22Rv1 (cell line): ENCODE results near the gene JPH3.
A peak's percentile ranks its signal among the peaks of the same experiment; 100 is the strongest.

Source experiments
- H3K27ac ChIP-seq: fragments of 450-650 bp; 2 replicates; pipeline ENCODE4 v1.5.1; 2017
- ZFX ChIP-seq: fragments of 450-650 bp; IDR thresholded peaks from 2 replicates; pipeline ENCODE4 v1.6.1; 2017; ENCODE audit warnings: antibody characterized with exemption, borderline replicate concordance
- TF ChIP-seq, protein P1 (sequence below): fragments of 450-650 bp; IDR thresholded peaks from 2 replicates; pipeline ENCODE4 v1.5.1; 2017; ENCODE audit warnings: mild to moderate bottlenecking

The JPH3 gene

DNA sequence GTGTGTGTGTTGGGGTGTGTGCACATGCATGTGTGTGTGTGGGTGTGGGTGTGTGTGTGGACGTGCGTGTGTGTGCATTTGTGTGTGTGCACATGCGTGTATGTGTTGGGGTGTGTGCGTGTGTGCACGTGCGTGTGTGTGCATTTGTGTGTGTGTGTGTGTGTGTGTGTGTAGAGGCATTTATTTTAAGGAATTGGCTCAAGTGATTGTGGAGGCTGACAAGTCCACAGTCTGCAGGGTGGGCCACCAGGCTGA is 37.9 kb upstream of the JPH3 start:
- TF ChIP-seq ZFX: no peak
- TF ChIP-seq, protein P1, sequence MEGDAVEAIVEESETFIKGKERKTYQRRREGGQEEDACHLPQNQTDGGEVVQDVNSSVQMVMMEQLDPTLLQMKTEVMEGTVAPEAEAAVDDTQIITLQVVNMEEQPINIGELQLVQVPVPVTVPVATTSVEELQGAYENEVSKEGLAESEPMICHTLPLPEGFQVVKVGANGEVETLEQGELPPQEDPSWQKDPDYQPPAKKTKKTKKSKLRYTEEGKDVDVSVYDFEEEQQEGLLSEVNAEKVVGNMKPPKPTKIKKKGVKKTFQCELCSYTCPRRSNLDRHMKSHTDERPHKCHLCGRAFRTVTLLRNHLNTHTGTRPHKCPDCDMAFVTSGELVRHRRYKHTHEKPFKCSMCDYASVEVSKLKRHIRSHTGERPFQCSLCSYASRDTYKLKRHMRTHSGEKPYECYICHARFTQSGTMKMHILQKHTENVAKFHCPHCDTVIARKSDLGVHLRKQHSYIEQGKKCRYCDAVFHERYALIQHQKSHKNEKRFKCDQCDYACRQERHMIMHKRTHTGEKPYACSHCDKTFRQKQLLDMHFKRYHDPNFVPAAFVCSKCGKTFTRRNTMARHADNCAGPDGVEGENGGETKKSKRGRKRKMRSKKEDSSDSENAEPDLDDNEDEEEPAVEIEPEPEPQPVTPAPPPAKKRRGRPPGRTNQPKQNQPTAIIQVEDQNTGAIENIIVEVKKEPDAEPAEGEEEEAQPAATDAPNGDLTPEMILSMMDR: no peak
- no peak overlapping the region for H3K27ac ChIP-seq

DNA sequence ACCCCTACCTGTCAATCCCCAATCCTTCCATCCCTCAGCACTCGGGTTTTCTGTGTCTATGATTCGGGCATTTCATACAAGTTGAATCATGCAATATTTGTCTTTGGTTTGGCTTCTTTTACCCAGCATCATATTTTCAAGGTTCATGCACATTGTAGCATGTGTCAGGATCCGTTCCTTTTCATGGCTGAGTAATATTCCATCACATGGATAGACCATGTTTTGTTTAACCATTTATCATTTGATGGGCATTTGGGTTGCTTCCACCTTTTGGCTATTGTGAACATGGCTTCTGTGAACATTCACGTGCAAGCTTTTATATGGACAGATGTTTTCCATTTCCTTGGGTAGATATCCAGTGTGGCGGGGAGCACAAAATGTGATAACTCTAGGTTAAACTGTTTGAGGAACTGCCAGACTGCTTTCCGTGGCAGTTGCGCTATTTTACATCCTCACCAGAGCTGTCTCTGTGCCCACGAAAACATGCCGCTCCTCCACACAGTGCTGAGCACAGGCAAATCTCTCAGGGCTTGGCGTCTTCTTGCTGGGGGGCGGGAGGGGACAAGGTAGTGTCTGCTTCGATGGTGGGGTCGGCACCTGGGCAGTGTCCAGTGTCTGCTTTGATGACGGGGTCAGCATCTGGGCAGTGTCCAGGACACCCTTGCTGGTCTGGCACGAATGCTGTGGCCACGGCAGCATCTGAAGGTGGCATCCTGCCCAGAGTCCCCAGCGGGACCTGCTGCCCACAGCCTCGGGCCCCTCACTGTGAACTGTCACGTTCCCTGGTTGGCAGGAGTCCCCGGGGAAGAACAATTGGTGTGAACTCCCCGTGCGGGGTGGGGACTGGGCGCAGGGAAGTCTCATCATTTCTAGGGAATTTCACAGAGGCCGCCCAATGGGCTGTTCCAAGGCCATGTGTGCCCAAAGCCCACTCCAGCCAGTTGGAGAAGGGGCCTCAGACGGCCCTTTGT is 32.4 kb upstream of the JPH3 start:
- TF ChIP-seq, protein P1: no peak
- TF ChIP-seq ZFX: no peak
- no peak overlapping the region for H3K27ac ChIP-seq

DNA sequence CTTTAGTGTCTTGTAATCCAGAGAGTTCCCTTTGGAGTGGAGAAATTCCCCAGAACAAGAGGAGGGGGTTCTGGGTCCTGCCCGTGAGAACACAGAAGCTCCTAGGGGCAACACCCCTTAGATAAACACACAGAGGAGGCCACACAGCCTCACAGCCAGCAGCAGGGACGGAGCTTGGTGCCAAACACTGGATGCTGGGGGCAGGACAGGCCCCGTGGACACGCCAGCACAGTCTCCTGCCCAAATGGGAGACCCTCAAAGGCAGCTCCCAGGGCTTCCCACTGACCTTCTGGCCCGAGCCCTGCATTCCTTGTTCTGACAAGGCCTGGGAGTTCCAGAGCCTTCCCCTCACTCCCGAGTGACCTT is 31.8 kb upstream of the JPH3 start:
- no peak for TF ChIP-seq ZFX
- TF ChIP-seq, protein P1: no peak
- no peak overlapping the region for H3K27ac ChIP-seq

DNA sequence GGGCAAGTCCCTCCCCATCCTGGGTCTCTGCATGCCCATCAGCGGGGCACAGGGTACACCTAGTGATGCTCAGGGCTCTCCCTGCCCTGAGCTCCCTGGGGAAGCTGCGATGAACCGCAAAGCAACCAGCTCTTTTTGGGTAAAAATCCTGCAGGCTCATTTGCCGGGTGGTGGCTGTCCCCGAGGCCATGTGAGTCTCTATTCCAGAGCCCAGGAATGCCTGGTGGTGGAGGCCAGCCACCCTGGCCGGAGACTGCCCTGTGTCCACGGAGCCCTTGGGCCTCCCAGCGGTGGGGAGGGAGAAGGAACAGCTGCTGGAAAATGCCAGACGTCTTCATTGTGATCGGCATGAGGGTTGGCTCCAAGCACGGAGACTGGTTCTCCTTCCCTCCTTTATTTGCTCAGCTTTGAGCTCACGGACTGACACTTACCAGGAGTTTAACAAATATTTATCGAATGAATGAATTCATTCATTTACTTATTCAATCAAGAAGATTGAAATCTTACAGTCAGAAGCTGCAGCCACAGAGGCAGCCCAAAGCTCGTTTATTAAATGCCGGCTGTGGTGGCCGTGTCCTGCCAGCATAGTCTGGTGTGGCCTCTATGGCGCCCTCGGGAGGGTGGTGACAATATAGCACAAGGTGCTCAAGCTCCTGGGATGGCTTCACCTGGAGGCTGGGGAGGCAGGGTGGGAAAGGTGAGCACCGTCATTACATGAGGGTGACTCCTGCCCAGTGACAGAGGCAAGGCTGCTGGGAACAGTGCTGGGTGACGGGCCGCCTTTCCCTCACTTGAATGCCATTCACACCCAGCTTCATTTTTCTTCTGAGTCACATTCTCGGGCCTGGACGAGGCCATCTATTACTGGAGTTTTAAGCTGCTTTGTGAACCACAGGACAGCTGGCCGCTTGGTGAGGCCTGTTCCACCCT is 31.1 kb upstream of the JPH3 start:
- TF ChIP-seq, protein P1: peak; percentile 83
- TF ChIP-seq ZFX: no peak
- H3K27ac ChIP-seq: no peak overlapping the region

DNA sequence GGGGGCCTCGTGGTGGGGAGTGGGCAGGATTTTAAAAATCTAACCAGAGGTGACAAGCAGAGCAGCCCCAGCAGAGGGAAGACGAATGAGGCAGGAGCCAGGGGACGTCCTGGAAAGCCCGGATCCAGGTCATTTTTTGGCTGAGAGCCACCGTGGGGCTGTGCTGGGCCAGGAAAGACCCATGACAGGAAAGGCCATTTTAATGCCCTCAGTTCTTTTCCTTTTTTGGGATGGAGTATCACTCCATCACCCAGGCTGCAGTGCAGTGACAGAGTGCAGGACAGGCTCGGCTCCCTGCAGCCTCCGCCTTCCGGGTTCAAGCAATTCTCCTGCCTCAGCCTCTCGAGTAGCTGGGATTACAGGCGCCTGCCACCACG is 30.5 kb upstream of the JPH3 start:
- TF ChIP-seq ZFX: no peak
- TF ChIP-seq, protein P1: no peak
- no peak overlapping the region for H3K27ac ChIP-seq

DNA sequence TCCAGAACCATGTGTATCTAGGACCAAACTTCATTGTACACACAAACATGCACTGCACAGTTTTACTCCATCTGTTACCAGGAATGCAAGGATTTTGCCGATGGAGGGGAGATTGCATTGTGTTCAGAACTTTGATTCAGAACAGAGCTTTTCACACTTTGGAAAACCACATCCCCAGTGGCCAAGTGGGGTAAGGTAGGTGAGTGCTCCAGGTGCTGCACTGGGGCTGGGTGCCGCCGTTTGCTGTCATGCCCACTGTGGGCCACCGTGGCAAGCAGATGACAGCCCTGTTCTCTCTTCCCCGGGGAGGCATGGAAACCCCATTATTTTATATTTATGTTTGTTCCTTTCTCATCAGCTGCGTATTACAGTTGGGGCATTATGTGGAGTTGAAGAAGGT is 29.3 kb upstream of the JPH3 start:
- TF ChIP-seq ZFX: no peak
- TF ChIP-seq, protein P1: no peak
- no peak overlapping the region for H3K27ac ChIP-seq

DNA sequence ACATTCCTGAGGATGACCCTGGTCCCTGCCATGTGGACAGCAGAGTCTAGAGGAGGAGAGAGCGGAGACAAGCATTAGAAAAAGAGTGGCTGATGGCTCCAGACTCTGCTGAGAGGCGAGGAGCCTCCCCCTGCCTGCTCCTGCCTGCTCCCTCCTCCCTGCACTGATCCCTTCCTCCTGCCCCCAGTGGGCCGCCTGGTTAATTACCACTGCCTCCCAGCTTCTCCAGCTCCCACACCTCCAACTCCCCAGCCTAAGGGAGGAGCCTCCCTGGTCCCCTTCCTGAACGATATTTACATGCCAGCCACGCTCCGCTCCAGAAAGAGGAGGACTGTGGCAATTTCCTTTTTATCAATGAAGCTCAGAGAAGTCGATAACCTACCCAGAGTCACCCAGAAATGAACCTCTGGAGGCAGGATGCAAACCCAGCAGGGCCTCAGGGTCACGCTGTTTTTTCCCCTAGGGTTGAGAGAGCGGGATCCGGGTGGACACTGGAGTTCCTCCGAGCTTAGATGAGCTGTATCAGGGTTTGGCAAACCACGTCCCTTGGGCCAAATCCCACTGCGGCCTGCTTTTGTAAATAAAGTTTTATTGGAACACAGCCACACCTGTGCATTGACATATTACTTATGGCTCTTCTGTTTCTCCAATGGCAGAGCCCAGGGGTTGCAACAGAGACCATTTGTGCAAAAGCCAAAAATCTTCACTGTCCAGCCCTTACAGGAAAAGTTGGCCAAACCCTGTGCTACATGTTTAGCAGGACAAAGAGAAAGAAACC is 27.1 kb upstream of the JPH3 start:
- TF ChIP-seq, protein P1: no peak
- TF ChIP-seq ZFX: no peak
- H3K27ac ChIP-seq: no peak overlapping the region
